Peyer's patch (tissue), 4 donors: Measurements from ENCODE around the gene GHRH.

ENCODE experiments used
- POLR2A ChIP-seq, 2 donors: fragments of 450-650 bp; IDR thresholded peaks; one replicate each; pipeline ENCODE4 v1.5.1; 2017; ENCODE audit warnings: antibody characterized with exemption in 2 of 2, mild to moderate bottlenecking in 2 of 2, moderate library complexity in 2 of 2
- TF ChIP-seq, protein P1 (sequence below), 6 experiments: fragments of 450-650 bp in 4 of 6; fragments of 200-600 bp in 2 of 6; sonication (generic) in 1 of 6; IDR thresholded peaks; one replicate each; pipeline ENCODE4 v1.5.1; 2017 to 2019; ENCODE audit warnings: antibody characterized with exemption in 6 of 6, mild to moderate bottlenecking in 3 of 6, moderate library complexity in 1 of 6

DNA sequence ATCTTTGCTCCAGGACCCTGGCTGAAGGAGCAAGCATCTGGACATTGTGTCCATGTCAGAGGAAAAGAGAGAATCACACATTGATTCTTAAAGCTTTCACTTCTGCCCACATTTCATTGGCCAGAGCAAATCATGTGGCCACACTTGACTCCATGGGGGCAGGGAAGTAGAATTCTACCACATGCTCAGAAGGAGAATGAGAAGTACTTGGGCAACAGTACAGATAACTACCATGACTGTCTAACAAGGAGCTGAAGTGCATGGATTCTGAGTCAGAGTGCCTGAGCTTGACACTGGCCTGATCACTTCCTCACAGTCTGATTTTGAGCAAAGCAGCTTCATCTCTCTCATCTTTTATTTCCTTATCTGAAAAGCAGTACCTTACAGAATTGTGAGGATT is 38.6 kb downstream of the GHRH start:
- TF ChIP-seq, protein P1, sequence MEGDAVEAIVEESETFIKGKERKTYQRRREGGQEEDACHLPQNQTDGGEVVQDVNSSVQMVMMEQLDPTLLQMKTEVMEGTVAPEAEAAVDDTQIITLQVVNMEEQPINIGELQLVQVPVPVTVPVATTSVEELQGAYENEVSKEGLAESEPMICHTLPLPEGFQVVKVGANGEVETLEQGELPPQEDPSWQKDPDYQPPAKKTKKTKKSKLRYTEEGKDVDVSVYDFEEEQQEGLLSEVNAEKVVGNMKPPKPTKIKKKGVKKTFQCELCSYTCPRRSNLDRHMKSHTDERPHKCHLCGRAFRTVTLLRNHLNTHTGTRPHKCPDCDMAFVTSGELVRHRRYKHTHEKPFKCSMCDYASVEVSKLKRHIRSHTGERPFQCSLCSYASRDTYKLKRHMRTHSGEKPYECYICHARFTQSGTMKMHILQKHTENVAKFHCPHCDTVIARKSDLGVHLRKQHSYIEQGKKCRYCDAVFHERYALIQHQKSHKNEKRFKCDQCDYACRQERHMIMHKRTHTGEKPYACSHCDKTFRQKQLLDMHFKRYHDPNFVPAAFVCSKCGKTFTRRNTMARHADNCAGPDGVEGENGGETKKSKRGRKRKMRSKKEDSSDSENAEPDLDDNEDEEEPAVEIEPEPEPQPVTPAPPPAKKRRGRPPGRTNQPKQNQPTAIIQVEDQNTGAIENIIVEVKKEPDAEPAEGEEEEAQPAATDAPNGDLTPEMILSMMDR (IDR thresholded peaks at IDR 0.05), result no peak
- TF ChIP-seq POLR2A (IDR thresholded peaks at IDR 0.05), result no peak
